Daoy (cell line): ENCODE measurements around the gene EFHC1. TPM values are rescaled to one million over a fixed set of nuclear protein-coding genes. Genes with fewer than 3 reads are reported as not detected.

Source experiments
- DNase-seq: peaks from one replicate; pipeline ENCODE4 v3.0.0-alpha.2; 2015; ENCODE audit warnings: low read depth
- total RNA-seq: library from RNA; depleted of rRNA; stranded (reverse); fragments of >200 nt; shearing (Covaris generic); gene quantifications from 2 replicates; pipeline ENCODE4 v1.2.3, GENCODE V29; 2014

The EFHC1 gene
- total RNA-seq, 1 experiment from 2014 or later = 20.4 TPM

- DNase-seq = peak; percentile 59
These were observed 118.2 kb downstream of the EFHC1 start for GRCh38 chr6:52538252-52538900.

GRCh38 chr6:52538901-52539354 is 118.8 kb downstream of the EFHC1 start:
- DNase-seq = peak; percentile 38

GRCh38 chr6:52539607-52540006 is 119.5 kb downstream of the EFHC1 start:
- peak; percentile 63 for DNase-seq

GRCh38 chr6:52540286-52540902 is 120.3 kb downstream of the EFHC1 start:
- DNase-seq = no peak

GRCh38 chr6:52541135-52541534 is 121.0 kb downstream of the EFHC1 start:
- no peak for DNase-seq

GRCh38 chr6:52543262-52543661 is 123.1 kb downstream of the EFHC1 start:
- DNase-seq = no peak

GRCh38 chr6:52543729-52544601 is 123.8 kb downstream of the EFHC1 start:
- peak; percentile 56 for DNase-seq

GRCh38 chr6:52544602-52545405 is 124.7 kb downstream of the EFHC1 start:
- no peak for DNase-seq

- no peak for DNase-seq
These were observed 125.4 kb downstream of the EFHC1 start for GRCh38 chr6:52545406-52546119.

- DNase-seq = no peak
These were observed 126.0 kb downstream of the EFHC1 start for GRCh38 chr6:52546192-52546591.

GRCh38 chr6:52546678-52547077 is 126.5 kb downstream of the EFHC1 start:
- no peak for DNase-seq

GRCh38 chr6:52547647-52548352 is 127.7 kb downstream of the EFHC1 start:
- DNase-seq = peak; percentile 71

GRCh38 chr6:52548353-52548713 is 128.2 kb downstream of the EFHC1 start:
- DNase-seq = no peak

GRCh38 chr6:52548999-52549398 is 128.9 kb downstream of the EFHC1 start:
- DNase-seq = no peak

- peak; percentile 51 for DNase-seq
These were observed 129.3 kb downstream of the EFHC1 start for GRCh38 chr6:52549428-52549827.

GRCh38 chr6:52550014-52550575 is 130.0 kb downstream of the EFHC1 start:
- DNase-seq = no peak

- no peak for DNase-seq
These were observed 130.7 kb downstream of the EFHC1 start for GRCh38 chr6:52550870-52551269.

GRCh38 chr6:52551483-52552277 is 131.5 kb downstream of the EFHC1 start:
- DNase-seq = peak; percentile 92

- DNase-seq = no peak
These were observed 132.1 kb downstream of the EFHC1 start for GRCh38 chr6:52552278-52552643.
